ENCODE results near the gene CFAP73.
"Not testable (repeated sequence)": the region's sequence is repeated elsewhere in the genome, so short reads cannot be mapped to it uniquely, and the experiment has no call there.

CFAP73 gene

DNA sequence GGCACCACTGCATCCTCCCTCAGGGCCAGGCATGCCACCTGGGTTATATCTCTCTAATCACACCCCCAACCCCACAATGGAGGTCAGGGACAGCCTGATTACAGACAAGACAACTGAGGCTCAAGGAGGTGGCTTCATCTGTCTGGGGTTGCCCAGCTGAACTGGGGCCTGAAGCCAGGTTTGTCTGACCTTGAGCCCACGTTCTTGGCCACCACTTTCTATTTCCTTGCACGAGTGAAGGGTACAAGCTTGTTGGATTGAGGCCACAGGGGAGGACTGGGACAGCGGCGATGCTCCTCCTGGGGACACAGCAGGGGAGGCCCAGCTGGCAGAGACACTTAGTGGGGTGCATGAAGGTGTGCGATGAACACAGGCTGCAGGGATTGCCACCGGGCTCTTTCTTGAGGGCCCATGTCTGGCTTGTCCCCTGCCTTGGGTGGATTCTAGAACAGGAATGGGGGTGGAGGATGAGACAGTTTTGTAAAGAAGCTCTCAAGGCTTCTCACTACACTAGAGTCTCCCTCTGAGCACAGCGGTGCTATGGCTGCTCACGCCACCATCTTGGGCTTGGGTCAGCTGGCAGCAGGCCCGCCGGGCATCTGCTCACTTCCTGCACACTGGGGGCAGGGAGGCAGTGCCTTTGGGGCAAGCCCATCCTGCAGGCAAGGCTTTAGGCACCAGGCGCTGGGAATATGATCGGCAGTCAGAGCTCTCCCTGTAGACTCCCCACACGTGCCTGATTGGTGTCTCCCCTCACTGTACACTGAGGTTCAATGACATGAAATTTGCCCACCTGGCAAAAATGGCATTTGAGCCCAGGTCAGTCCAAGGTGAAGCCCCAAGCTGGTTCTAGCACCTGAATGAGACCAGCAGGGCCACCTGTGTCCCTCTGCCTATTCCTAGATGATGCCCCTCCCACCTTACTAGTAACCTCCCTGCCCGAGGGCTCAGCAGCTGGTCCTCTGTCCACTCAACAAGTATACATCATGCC, 52.0 kb downstream of the CFAP73 start:
- TF ChIP-seq, protein P1, sequence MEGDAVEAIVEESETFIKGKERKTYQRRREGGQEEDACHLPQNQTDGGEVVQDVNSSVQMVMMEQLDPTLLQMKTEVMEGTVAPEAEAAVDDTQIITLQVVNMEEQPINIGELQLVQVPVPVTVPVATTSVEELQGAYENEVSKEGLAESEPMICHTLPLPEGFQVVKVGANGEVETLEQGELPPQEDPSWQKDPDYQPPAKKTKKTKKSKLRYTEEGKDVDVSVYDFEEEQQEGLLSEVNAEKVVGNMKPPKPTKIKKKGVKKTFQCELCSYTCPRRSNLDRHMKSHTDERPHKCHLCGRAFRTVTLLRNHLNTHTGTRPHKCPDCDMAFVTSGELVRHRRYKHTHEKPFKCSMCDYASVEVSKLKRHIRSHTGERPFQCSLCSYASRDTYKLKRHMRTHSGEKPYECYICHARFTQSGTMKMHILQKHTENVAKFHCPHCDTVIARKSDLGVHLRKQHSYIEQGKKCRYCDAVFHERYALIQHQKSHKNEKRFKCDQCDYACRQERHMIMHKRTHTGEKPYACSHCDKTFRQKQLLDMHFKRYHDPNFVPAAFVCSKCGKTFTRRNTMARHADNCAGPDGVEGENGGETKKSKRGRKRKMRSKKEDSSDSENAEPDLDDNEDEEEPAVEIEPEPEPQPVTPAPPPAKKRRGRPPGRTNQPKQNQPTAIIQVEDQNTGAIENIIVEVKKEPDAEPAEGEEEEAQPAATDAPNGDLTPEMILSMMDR (conservative IDR thresholded peaks at IDR 0.05; ENCODE audit: low read length), result no peak

DNA sequence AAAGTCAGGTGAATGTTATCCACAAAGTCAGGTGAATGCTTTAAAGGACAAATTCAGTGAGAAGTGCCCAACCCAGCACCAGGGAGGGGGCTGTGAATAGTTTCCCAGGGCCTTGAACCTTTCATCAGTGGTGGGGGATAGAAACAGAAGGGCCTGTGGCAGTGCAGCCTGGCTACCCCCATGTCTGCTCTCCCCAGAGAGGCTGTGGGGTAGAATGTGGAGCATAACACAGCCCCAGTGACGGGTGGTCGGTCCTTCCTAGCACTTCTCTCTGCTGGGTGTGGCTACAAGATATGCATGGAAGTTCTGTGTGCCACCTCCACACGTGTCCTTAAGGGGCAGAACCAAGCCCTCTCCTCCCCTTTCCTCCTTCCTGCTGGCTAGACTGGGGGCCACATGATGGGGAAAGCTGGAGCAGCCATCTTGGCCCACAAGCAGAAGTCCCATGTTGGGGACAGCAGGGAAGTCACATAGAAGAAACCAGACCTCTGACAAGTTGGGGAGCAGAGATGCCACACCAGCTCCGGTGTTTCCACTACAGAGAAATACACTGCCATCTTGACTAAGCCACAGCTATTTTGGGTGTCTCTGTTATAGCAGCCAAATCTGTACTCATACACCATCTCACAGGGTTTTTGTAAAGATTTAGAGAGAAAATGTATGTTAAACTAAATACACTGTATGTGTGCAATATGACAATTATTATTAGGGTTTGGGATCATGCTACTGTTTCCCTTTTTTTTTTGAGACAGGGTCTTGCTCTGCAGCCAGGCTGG, 53.0 kb downstream of the CFAP73 start:
- TF ChIP-seq, protein P1 (conservative IDR thresholded peaks at IDR 0.05; ENCODE audit: low read length), result no peak
- H3K4me3 ChIP-seq (ENCODE audit: low read length), result no peak overlapping the region
- no peak for DNase-seq (ENCODE audit: low read depth)

More for the DNA sequence above, 52.0 kb downstream of the CFAP73 start:
- no peak overlapping the region for H3K4me3 ChIP-seq (ENCODE audit: low read length)
- DNase-seq (ENCODE audit: low read depth), result no peak

GRCh38 chr12:113203852-113204760, 54.6 kb downstream of the CFAP73 start:
- TF ChIP-seq, protein P1 (conservative IDR thresholded peaks at IDR 0.05; ENCODE audit: low read length), result no peak
- H3K4me3 ChIP-seq (ENCODE audit: low read length), result no peak overlapping the region
- peak; percentile 31 for DNase-seq (ENCODE audit: low read depth)

DNA sequence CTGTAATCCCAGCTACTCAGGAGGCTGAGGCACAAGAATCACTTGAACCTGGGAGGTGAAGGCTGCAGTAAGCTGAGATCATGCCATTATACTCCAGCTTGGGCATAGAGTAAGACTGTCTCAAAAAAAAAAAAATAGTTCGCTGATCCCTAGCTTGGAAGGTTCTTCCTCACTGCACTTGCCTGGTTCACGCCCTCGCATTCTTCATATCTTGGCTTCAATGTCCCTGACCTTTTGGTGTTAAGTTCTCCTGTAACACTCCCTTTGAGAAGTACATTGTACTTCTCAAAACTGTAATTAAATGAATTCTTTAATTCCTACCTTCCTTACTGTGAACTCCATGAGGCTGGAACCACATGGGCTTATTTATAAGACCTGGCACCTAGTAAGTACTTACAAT, 55.3 kb downstream of the CFAP73 start:
- H3K4me3 ChIP-seq (ENCODE audit: low read length), result no peak overlapping the region
- TF ChIP-seq, protein P1 (conservative IDR thresholded peaks at IDR 0.05; ENCODE audit: low read length), result no peak
- DNase-seq (ENCODE audit: low read depth), result no peak

DNA sequence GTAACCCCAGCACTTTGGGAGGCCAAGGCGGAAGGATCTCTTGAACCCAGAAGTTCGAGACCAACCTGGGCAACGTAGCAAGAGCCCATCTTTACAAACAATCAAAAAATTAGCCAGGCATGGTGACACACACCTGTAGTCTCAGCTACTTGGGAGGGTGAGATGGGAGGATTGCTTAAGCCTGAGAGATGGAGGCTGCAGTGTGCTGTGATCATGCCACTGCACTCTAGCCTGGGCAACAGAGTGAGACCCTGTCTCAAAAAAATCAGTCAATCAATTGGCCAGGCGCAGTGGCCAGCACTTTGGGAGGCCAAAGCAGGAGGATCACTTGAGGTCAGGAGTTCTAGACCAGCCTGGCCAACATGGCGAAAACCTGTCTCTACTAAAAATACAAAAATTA, 57.3 kb downstream of the CFAP73 start:
- not testable (repeated sequence) for DNase-seq (ENCODE audit: low read depth); H3K4me3 ChIP-seq (ENCODE audit: low read length)

- no peak for DNase-seq (ENCODE audit: low read depth)
- TF ChIP-seq, protein P1 (conservative IDR thresholded peaks at IDR 0.05; ENCODE audit: low read length), result no peak
- H3K4me3 ChIP-seq (ENCODE audit: low read length), result no peak overlapping the region
Observed at GRCh38 chr12:113207613-113208040, 58.1 kb downstream of the CFAP73 start.

Measured in AG10803 (cell line).